ES-I3 (cell line): Measurements from ENCODE around the gene MARK2.
"Not testable (repeated sequence)": the region's sequence is repeated elsewhere in the genome, so short reads cannot be mapped to it uniquely, and the experiment has no call there.

Experiments
- H3K36me3 ChIP-seq: 2 replicates; pipeline ENCODE4 v1.6.1; 2013; ENCODE audit warnings: mild to moderate bottlenecking, low read length, control low read depth, moderate library complexity; ENCODE audit not compliant: insufficient read depth
- H3K4me1 ChIP-seq: 2 replicates; pipeline ENCODE4 v1.6.1; 2013; ENCODE audit warnings: mild to moderate bottlenecking, control low read depth, low read length; ENCODE audit not compliant: insufficient read depth
- H3K9ac ChIP-seq: 2 replicates; pipeline ENCODE4 v1.6.1; 2013; ENCODE audit warnings: low read depth, mild to moderate bottlenecking, low read length, moderate library complexity
- H3K9me3 ChIP-seq: 2 replicates; pipeline ENCODE4 v1.6.1; 2013; ENCODE audit warnings: mild to moderate bottlenecking, low read length, moderate library complexity; ENCODE audit not compliant: control insufficient read depth, insufficient read depth

MARK2 gene

GRCh38 chr11:63855975-63856374 is 17.1 kb downstream of the MARK2 start:
- H3K4me1 ChIP-seq, result peaks cover 6% of the 10 kb centered on the region; the same call in 1 of the 2 replicates
- no peak overlapping the region for H3K9ac ChIP-seq
- no peaks in the 10 kb centered on the region for H3K9me3 ChIP-seq
- H3K36me3 ChIP-seq, result no peaks in the 10 kb centered on the region

- Histone ChIP-seq H3K9ac (no peak overlapping the region), H3K36me3 (0 out of 2 replicates have a peak, but pooled peaks cover 2% of the 10 kb centered on the region), H3K9me3 (no peaks in the 10 kb centered on the region), H3K4me1 (no peaks in the 10 kb centered on the region)
These were observed 20.0 kb downstream of the MARK2 start for GRCh38 chr11:63858628-63859550.

- no peaks in the 10 kb centered on the region for H3K4me1 ChIP-seq
- 0 out of 2 replicates have a peak, but pooled peaks cover 2% of the 10 kb centered on the region for H3K36me3 ChIP-seq
- H3K9me3 ChIP-seq, result no peaks in the 10 kb centered on the region
- H3K9ac ChIP-seq, result no peak overlapping the region
These were observed 24.0 kb downstream of the MARK2 start for GRCh38 chr11:63862923-63863322.

GRCh38 chr11:63863620-63864019 is 24.7 kb downstream of the MARK2 start:
- not testable (repeated sequence) for H3K4me1 ChIP-seq, H3K36me3 ChIP-seq, H3K9ac ChIP-seq, H3K9me3 ChIP-seq

DNA sequence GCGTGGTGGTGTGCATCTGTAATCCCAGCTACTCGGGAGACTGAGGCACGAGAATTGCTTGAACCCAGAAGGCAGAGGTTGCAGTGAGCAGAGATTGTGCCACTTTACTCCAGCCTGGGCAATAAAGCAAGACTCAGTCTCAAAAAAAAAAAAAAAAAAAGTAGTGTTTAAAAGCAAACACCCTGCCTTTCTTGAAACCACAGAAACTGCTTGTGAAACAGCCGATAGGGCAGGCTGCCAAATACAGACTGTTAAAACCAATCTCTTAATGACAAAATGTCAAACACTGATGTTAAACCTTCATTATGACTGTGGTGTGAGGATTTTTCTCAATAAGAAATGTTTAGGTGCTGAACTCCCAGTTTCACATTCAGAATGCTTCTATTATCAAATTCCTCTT is 27.3 kb downstream of the MARK2 start:
- peaks cover 7% of the 10 kb centered on the region; the same call in 1 of the 2 replicates for H3K4me1 ChIP-seq
- peaks cover 6% of the 10 kb centered on the region; the same call in 1 of the 2 replicates for H3K36me3 ChIP-seq
- H3K9me3 ChIP-seq, result no peaks in the 10 kb centered on the region
- H3K9ac ChIP-seq, result no peak overlapping the region

GRCh38 chr11:63867511-63867910 is 28.6 kb downstream of the MARK2 start:
- H3K9me3 ChIP-seq, result no peaks in the 10 kb centered on the region
- H3K9ac ChIP-seq, result no peak overlapping the region
- H3K4me1 ChIP-seq, result peaks cover 16% of the 10 kb centered on the region
- H3K36me3 ChIP-seq, result peaks cover 6% of the 10 kb centered on the region; the same call in 1 of the 2 replicates

DNA sequence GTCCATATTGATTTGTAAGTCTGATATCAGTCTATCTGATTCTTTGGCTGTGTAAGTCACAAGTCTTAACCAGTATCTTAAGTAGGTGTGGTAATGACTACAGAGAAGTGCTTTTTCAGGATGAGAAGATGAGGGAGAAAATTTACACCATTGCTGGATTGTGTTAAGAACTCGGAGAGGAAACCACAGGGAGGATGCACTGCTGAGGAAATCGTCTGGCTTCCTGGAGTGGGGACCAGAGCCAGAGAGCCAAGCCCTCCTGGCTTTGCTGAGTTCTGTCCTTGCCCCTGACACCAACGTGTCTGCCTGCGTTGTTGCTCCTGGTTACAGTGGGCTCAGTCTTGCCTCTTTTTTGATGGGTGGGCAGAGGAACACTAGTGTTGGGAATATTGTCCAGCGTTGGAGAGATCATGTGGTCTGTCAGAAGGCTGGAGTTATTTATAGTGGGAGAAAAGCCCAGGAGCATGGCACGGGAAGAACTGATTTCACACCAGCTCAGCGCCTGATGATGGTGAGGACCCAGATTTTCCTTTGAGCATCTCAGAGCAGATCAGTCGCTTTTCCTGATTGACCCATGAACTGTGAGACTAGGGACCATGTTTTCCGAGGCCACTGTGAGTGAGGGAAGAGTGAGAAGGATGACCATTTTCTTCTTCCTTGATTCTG is 29.6 kb downstream of the MARK2 start:
- Histone ChIP-seq H3K9ac (no peak overlapping the region), H3K36me3 (peaks cover 4% of the 10 kb centered on the region; the same call in 1 of the 2 replicates), H3K4me1 (peaks cover 21% of the 10 kb centered on the region), H3K9me3 (no peaks in the 10 kb centered on the region)

GRCh38 chr11:63869171-63869591 is 30.3 kb downstream of the MARK2 start:
- Histone ChIP-seq H3K4me1 (peaks cover 21% of the 10 kb centered on the region), H3K9ac (no peak overlapping the region), H3K9me3 (no peaks in the 10 kb centered on the region)

GRCh38 chr11:63869683-63870082 is 30.8 kb downstream of the MARK2 start:
- no peak overlapping the region for H3K9ac ChIP-seq
- H3K9me3 ChIP-seq, result no peaks in the 10 kb centered on the region
- peaks cover 21% of the 10 kb centered on the region for H3K4me1 ChIP-seq
- H3K36me3 ChIP-seq, result peaks cover 4% of the 10 kb centered on the region; the same call in 1 of the 2 replicates

More at GRCh38 chr11:63869171-63869591, 30.3 kb downstream of the MARK2 start:
- peaks cover 4% of the 10 kb centered on the region; the same call in 1 of the 2 replicates for H3K36me3 ChIP-seq

GRCh38 chr11:63870351-63871140 is 31.6 kb downstream of the MARK2 start:
- Histone ChIP-seq H3K9me3 (no peaks in the 10 kb centered on the region), H3K4me1 (peaks cover 21% of the 10 kb centered on the region), H3K36me3 (peaks cover 4% of the 10 kb centered on the region; the same call in 1 of the 2 replicates), H3K9ac (no peak overlapping the region)

GRCh38 chr11:63871962-63872799 is 33.3 kb downstream of the MARK2 start:
- Histone ChIP-seq H3K9me3 (no peaks in the 10 kb centered on the region), H3K9ac (no peak overlapping the region), H3K4me1 (peaks cover 21% of the 10 kb centered on the region), H3K36me3 (peaks cover 4% of the 10 kb centered on the region; the same call in 1 of the 2 replicates)

DNA sequence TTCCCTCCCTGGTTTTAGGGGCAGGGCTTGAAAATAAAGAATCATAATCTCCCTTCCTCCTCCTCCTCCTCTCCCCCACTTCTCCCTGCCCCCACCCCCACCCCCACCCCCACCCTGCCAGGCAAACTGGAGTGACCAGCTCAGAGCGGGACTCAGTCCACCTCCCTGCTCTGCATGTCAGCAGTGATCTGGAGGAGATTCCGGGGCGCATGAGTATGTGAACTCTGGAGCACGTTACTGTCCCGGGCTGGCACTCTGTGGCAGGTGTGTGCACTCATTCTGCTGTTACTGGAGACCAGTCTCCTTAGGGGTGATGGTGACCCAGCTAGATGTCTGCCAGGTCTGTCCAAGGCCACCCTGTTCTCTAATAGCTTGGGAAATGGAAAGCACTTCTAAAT is 33.9 kb downstream of the MARK2 start:
- H3K9me3 ChIP-seq, result no peaks in the 10 kb centered on the region
- no peak overlapping the region for H3K9ac ChIP-seq
- peaks cover 4% of the 10 kb centered on the region; the same call in 1 of the 2 replicates for H3K36me3 ChIP-seq
- H3K4me1 ChIP-seq, result peaks cover 24% of the 10 kb centered on the region

DNA sequence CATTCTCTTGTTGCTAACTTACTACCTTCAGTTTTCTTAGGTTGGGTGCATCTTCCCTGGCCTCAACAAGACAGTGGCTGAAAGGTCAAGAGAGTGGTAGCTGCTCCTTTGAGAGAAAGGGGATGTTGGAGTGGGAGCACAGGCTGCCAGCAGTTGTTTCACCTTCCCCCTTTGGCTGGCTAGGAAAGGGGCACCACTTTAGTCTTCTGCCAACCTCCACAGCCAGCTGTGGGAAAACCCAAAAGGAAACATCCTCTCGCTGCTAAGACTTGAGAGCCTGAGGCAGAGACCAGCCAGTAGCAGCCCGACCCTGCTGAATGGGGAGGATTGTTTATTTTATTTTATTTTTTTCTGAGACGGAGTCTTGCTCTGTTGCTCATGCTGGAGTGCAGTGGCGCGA is 34.4 kb downstream of the MARK2 start:
- Histone ChIP-seq H3K36me3 (peaks cover 4% of the 10 kb centered on the region; the same call in 1 of the 2 replicates), H3K4me1 (peaks cover 27% of the 10 kb centered on the region), H3K9ac (no peak overlapping the region), H3K9me3 (no peaks in the 10 kb centered on the region)
